Astrocyte of the spinal cord (primary cell): ENCODE data around the gene FMN2.
A peak's percentile ranks its signal among the peaks of the same experiment; 100 is the strongest.

Experiments used
- DNase-seq: peaks from one replicate; pipeline ENCODE4 v3.0.0; 2011; ENCODE audit warnings: low read depth, low spot score
- H3K4me3 ChIP-seq: 2 replicates; pipeline ENCODE4 v1.5.1; 2011; ENCODE audit warnings: low read depth, mild to moderate bottlenecking, low read length, moderate library complexity
- in situ Hi-C: cut with HindIII; loops from 2 replicates; pipeline ENCODE4 v1.10.0; 2017; ENCODE audit warnings: low sequenced_read_pairs
- TF ChIP-seq, protein P1 (sequence below): IDR thresholded peaks from 2 replicates; pipeline ENCODE4 v1.5.1; 2012; ENCODE audit warnings: low read depth, mild to moderate bottlenecking, low read length, inconsistent platforms

Gene FMN2

DNA sequence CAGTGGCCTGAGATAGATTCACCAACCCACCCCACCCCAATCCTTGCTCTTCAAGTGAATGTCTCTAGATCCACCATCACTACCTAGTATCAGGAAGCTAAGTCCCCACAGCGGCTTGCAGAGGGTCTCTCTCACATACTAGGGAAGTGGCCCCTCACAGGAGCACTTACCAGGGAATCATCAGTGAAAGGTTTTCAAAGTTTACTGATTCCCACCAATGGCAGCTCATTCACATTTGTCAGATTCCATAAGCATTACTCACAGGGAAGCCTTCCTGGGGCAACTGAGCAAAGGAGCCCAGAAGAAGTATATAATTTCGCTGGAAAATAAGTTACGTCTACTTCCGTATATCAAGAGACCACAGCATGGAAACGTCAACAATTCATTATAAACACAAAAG, 399.5 kb downstream of the FMN2 start:
- TF ChIP-seq, protein P1, sequence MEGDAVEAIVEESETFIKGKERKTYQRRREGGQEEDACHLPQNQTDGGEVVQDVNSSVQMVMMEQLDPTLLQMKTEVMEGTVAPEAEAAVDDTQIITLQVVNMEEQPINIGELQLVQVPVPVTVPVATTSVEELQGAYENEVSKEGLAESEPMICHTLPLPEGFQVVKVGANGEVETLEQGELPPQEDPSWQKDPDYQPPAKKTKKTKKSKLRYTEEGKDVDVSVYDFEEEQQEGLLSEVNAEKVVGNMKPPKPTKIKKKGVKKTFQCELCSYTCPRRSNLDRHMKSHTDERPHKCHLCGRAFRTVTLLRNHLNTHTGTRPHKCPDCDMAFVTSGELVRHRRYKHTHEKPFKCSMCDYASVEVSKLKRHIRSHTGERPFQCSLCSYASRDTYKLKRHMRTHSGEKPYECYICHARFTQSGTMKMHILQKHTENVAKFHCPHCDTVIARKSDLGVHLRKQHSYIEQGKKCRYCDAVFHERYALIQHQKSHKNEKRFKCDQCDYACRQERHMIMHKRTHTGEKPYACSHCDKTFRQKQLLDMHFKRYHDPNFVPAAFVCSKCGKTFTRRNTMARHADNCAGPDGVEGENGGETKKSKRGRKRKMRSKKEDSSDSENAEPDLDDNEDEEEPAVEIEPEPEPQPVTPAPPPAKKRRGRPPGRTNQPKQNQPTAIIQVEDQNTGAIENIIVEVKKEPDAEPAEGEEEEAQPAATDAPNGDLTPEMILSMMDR, result no peak
- in situ Hi-C loops, result no loop called here
- peak; percentile 78 for DNase-seq
- H3K4me3 ChIP-seq, result no peak overlapping the region

DNA sequence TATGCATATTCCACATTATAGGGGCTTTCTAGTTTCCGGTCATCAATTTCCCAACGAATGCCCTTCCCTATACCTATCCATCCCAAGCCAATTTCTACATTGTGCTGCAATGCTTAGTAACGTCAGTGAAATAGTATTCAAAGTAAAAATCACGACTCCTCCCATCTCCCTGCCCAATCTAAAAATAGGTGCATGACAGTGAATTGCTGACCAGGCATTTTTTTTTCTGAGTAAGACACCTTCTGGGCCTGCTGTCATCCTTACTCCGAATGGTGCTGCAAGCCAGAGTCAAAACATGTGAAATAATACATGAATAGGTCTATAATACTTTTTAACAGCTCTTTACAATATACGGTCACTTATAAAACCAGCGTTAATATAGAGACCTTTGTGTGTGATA, 400.1 kb downstream of the FMN2 start:
- no peak overlapping the region for H3K4me3 ChIP-seq
- in situ Hi-C loops, result no loop called here
- TF ChIP-seq, protein P1, result no peak
- DNase-seq, result no peak

DNA sequence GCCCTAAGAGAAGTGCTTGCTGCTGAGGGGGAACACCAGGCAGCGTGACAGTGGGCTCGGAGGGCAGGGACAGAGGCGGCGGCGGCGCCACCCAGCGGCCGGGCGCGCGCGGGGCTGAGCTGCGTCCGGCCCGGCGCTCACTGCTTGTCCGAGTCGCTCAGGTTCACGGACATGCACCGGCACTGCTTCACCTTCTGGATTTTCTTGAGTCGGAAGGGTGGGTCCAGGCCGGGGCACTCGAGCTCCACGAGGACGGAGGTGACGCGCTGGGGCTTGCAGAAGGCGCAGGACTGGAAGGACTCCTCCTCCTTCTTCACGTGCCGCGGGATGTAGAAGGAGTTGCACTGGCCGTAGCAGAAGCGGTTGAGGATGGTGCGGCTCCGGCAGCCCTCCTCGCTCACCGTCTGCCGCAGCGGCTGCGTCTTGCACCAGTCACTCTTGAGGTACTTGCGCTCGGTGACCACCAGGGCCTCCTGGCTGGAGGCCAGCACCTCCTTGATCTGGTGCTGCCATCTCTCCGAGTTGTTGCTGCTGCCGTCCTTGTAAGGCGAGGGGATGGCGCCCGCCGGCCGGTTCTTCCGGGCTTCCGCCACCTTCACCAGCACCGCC, 401.3 kb downstream of the FMN2 start:
- peak overlapping the region; percentile 28 for H3K4me3 ChIP-seq
- in situ Hi-C loops, result no loop called here
- DNase-seq, result peak; percentile 65
- TF ChIP-seq, protein P1, result peak; percentile 37

DNA sequence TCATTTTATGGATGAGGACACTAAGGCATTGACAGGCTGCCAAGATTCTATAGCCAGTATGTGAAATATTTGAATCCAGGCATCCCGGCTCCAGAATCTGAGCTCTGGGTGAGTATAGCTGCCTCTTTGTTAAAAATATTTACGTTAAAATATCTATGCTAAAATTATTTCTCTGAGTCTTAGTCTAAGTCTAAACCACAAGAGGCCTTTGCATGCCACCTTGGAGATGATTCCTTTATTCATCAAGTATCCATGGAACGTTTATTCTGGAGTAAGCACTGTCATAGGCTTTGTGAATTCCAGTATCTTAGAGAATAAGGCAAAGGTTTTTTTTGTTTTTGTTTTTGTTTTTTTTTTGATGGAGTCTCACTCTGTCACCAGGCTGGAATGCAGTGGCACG, 403.9 kb downstream of the FMN2 start:
- in situ Hi-C loops, result no loop called here
- TF ChIP-seq, protein P1, result no peak
- no peak for DNase-seq
- H3K4me3 ChIP-seq, result no peak overlapping the region

DNA sequence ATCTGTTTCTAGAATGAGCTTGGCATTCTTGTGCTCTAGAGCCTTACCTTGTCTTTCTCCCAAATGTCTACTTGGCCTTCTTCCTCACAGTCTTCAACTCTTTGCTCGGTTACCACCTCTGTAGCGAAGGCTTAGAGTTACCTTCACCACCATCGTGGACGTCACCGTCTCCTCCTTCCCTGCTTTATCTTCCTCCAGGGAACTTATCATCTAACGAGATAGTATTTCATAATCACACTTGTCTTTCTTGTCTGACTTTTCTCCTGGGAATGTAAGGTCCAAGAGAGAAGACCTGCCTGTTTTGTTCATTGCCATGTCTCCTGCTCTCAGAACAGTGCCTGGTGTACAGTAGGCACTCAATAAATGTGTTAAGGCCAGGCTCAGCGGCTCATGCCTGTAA, 404.7 kb downstream of the FMN2 start:
- in situ Hi-C loops, result no loop called here
- TF ChIP-seq, protein P1, result no peak
- no peak for DNase-seq
- no peak overlapping the region for H3K4me3 ChIP-seq

DNA sequence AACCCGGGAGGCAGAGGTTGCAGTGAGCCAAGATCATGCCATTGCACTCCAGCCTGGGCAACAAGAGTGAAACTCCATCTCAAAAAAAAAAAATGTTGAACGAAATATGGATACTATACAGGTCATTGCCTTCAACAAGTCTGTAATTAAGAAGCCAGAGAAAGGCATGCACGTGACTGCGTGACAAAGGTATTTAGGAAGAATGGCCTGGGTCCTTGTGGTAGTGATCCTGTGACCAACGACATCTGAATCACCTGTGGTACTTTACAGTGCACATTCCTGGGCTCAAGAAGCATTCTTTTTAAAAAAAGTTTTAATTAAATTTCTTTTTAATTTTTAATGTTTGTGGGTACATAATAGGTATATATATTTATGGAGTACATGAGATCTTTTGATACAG, 405.3 kb downstream of the FMN2 start:
- TF ChIP-seq, protein P1, result no peak
- no peak overlapping the region for H3K4me3 ChIP-seq
- DNase-seq, result no peak
- in situ Hi-C loops, result no loop called here

DNA sequence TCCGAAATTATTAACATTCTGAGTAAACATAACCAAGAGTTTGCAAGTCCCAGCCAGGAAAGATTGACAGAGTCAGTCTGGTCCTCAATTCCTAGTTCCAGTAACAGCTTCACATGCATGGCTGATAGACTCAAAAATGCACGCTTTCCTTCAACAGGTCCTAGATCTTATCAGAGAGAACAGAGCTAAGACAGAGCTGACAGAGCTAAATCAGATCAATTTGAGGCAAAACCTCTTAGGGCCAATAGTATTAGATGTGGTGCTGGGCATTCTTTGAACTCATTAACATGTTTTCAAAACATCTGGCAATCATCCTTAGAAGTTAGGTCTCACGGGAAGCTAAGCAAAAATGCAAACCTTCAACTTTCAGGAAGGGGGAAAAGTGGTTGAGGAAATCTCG, 406.2 kb downstream of the FMN2 start:
- DNase-seq, result no peak
- TF ChIP-seq, protein P1, result no peak
- H3K4me3 ChIP-seq, result no peak overlapping the region
- in situ Hi-C loops, result no loop called here
